GM23338 (cell line): ENCODE measurements around the gene POU3F2. TPM values are rescaled to one million over a fixed set of nuclear protein-coding genes. Genes with fewer than 3 reads are reported as not detected.

Experiments
- ATAC-seq: fragments of 200-7000 bp; cut with Tn5 transposase; 3 replicates; pipeline ENCODE4 v1.9.1; 2020
- DNase-seq: peaks from one replicate; pipeline ENCODE4 v3.0.0-alpha.2; 2015; ENCODE audit warnings: low spot score
- H2AFZ ChIP-seq: fragments of 200-600 bp; sonication (generic); 2 replicates; pipeline ENCODE4 v1.8.0; 2016; ENCODE audit warnings: antibody characterized with exemption, mild to moderate bottlenecking, moderate library complexity
- H3F3A ChIP-seq: fragments of 200-600 bp; sonication (generic); replicated peaks from 2 replicates; pipeline ENCODE4 v1.8.0; 2017; ENCODE audit warnings: antibody characterized with exemption, mixed run types, low read depth
- H3K27ac ChIP-seq: fragments of 200-600 bp; sonication (generic); 2 replicates; pipeline ENCODE4 v1.6.1; 2016; ENCODE audit warnings: low read depth
- H3K27me3 ChIP-seq: fragments of 200-600 bp; sonication (generic); 2 replicates; pipeline ENCODE4 v1.8.0; 2016; ENCODE audit warnings: mild to moderate bottlenecking, mixed run types, moderate library complexity; ENCODE audit not compliant: insufficient read depth
- H3K36me3 ChIP-seq: fragments of 200-600 bp; sonication (generic); 2 replicates; pipeline ENCODE4 v1.8.0; 2016; ENCODE audit warnings: mild to moderate bottlenecking; ENCODE audit not compliant: insufficient read depth
- H3K4me1 ChIP-seq: fragments of 200-600 bp; sonication (generic); 2 replicates; pipeline ENCODE4 v1.8.0; 2016; ENCODE audit warnings: mild to moderate bottlenecking, moderate library complexity; ENCODE audit not compliant: insufficient read depth
- H3K4me2 ChIP-seq: fragments of 200-600 bp; sonication (generic); 2 replicates; pipeline ENCODE4 v1.7.1; 2017; ENCODE audit warnings: mixed run types
- H3K4me3 ChIP-seq: fragments of 200-600 bp; sonication (generic); 2 replicates; pipeline ENCODE4 v1.6.1; 2016; ENCODE audit warnings: mixed run types
- H3K79me2 ChIP-seq: fragments of 200-600 bp; sonication (generic); replicated peaks from 2 replicates; pipeline ENCODE4 v1.8.0; 2017; ENCODE audit warnings: mild to moderate bottlenecking; ENCODE audit not compliant: insufficient read depth
- H3K9me2 ChIP-seq: fragments of 200-600 bp; sonication (generic); 2 replicates; pipeline ENCODE4 v1.8.0; 2017; ENCODE audit not compliant: insufficient read depth
- H4K20me1 ChIP-seq: fragments of 200-600 bp; sonication (generic); replicated peaks from 2 replicates; pipeline ENCODE4 v1.8.0; 2017; ENCODE audit warnings: mild to moderate bottlenecking; ENCODE audit not compliant: insufficient read depth
- H3K27ac Mint-ChIP-seq: 2 replicates; pipeline ENCODE4 v1.8.0; 2020; ENCODE audit warnings: inconsistent platforms, mild to moderate bottlenecking, moderate library complexity, mixed read lengths
- H3K27me3 Mint-ChIP-seq: 3 replicates; pipeline ENCODE4 v1.8.0; 2022; ENCODE audit warnings: low read depth, mild to moderate bottlenecking, moderate library complexity, mixed read lengths, inconsistent platforms; ENCODE audit not compliant: insufficient read depth, poor library complexity
- H3K36me3 Mint-ChIP-seq: 3 replicates; pipeline ENCODE4 v1.8.0; 2021; ENCODE audit warnings: low read depth, mild to moderate bottlenecking, inconsistent platforms, moderate library complexity, mixed read lengths
- H3K4me1 Mint-ChIP-seq: 3 replicates; pipeline ENCODE4 v1.8.0; 2020; ENCODE audit warnings: mild to moderate bottlenecking, inconsistent platforms, mixed read lengths
- H3K4me3 Mint-ChIP-seq: 3 replicates; pipeline ENCODE4 v1.8.0; 2021; ENCODE audit warnings: moderate library complexity, mild to moderate bottlenecking, inconsistent platforms, mixed read lengths
- H3K9me3 Mint-ChIP-seq: 3 replicates; pipeline ENCODE4 v1.8.0; 2020; ENCODE audit warnings: moderate library complexity, mild to moderate bottlenecking, inconsistent platforms, mixed read lengths
- CREB1 ChIP-seq: fragments of 250-450 bp; sonication (Bioruptor Pico); IDR thresholded peaks from 2 replicates; pipeline ENCODE4 v1.5.0; 2020; ENCODE audit warnings: low read depth, mild to moderate bottlenecking, moderate library complexity
- EZH2 ChIP-seq: fragments of 200-600 bp; sonication (generic); IDR thresholded peaks from one replicate; pipeline ENCODE4 v1.8.0; 2017; ENCODE audit warnings: antibody characterized with exemption, mild to moderate bottlenecking, low read depth; ENCODE audit not compliant: unreplicated experiment
- EZH2phosphoT487 ChIP-seq: fragments of 200-600 bp; sonication (generic); IDR thresholded peaks from one replicate; pipeline ENCODE4 v1.8.1; 2018; ENCODE audit warnings: antibody characterized with exemption; ENCODE audit not compliant: unreplicated experiment
- NANOG ChIP-seq: IDR thresholded peaks from 2 replicates; pipeline ENCODE4 v1.6.1; 2016; ENCODE audit warnings: antibody characterized with exemption, borderline replicate concordance
- REST ChIP-seq: IDR thresholded peaks from one replicate; pipeline ENCODE4 v1.6.1; 2018; ENCODE audit warnings: antibody characterized with exemption; ENCODE audit not compliant: unreplicated experiment
- STAT1 ChIP-seq: IDR thresholded peaks from one replicate; pipeline ENCODE4 v1.6.1; 2016; ENCODE audit warnings: antibody characterized with exemption; ENCODE audit not compliant: unreplicated experiment
- polyA plus RNA-seq: library from polyadenylated mRNA; unstranded; fragments of >200 nt; fragmentation: Nextera tagmentation; extraction: Ambion mirVana; gene quantifications from 2 replicates; pipeline ENCODE4 v1.2.1, GENCODE V29; 2016
- total RNA-seq: library from RNA; depleted of rRNA; stranded (reverse); fragments of >200 nt; shearing (Covaris generic); gene quantifications from 2 replicates; pipeline ENCODE4 v1.2.3, GENCODE V29; 2014
- TF ChIP-seq, protein P1 (sequence below): fragments of 250-450 bp; sonication (Bioruptor Pico); IDR thresholded peaks from 2 replicates; pipeline ENCODE4 v1.5.0; 2020; ENCODE audit warnings: mild to moderate bottlenecking, moderate library complexity
- TF ChIP-seq, protein P2 (sequence below), 2 experiments: fragments of 200-600 bp in 1 of 2; sonication (generic) in 1 of 2; conservative IDR thresholded peaks; 2 replicates each; pipeline versions ENCODE4 v1.5.1 to v1.6.1; 2016 to 2017; ENCODE audit warnings: antibody characterized with exemption in 2 of 2, low read depth in 2 of 2, mild to moderate bottlenecking in 2 of 2, moderate library complexity in 1 of 2
- TF ChIP-seq, protein P3 (sequence below): IDR thresholded peaks from 2 replicates; pipeline ENCODE4 v1.6.1; 2016; ENCODE audit warnings: antibody characterized with exemption

Gene POU3F2
- total and polyA plus RNA-seq, 2 experiments from 2014 or later = 0.26 to 0.76 TPM

DNA sequence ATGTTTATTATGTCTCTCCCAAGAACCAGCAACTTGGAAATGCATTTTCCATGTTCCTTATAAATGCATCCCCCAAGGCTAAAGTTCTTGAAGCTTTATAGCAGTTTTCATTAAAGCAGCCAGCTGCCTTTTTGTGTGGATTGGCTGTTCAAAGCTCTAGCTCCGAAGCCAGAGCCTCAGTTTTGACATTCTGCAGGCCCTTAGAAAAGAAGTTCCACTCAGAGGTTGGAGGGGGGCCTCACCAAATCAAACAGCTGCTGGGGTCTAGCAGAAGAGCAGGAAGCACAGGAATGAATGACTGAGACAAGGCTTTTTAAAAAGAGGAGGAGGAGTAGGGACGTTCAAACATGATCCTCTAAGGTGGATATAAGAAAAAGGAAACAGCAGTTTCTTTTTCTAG is 4.2 kb upstream of the POU3F2 start (continued):
- TF ChIP-seq, protein P1, sequence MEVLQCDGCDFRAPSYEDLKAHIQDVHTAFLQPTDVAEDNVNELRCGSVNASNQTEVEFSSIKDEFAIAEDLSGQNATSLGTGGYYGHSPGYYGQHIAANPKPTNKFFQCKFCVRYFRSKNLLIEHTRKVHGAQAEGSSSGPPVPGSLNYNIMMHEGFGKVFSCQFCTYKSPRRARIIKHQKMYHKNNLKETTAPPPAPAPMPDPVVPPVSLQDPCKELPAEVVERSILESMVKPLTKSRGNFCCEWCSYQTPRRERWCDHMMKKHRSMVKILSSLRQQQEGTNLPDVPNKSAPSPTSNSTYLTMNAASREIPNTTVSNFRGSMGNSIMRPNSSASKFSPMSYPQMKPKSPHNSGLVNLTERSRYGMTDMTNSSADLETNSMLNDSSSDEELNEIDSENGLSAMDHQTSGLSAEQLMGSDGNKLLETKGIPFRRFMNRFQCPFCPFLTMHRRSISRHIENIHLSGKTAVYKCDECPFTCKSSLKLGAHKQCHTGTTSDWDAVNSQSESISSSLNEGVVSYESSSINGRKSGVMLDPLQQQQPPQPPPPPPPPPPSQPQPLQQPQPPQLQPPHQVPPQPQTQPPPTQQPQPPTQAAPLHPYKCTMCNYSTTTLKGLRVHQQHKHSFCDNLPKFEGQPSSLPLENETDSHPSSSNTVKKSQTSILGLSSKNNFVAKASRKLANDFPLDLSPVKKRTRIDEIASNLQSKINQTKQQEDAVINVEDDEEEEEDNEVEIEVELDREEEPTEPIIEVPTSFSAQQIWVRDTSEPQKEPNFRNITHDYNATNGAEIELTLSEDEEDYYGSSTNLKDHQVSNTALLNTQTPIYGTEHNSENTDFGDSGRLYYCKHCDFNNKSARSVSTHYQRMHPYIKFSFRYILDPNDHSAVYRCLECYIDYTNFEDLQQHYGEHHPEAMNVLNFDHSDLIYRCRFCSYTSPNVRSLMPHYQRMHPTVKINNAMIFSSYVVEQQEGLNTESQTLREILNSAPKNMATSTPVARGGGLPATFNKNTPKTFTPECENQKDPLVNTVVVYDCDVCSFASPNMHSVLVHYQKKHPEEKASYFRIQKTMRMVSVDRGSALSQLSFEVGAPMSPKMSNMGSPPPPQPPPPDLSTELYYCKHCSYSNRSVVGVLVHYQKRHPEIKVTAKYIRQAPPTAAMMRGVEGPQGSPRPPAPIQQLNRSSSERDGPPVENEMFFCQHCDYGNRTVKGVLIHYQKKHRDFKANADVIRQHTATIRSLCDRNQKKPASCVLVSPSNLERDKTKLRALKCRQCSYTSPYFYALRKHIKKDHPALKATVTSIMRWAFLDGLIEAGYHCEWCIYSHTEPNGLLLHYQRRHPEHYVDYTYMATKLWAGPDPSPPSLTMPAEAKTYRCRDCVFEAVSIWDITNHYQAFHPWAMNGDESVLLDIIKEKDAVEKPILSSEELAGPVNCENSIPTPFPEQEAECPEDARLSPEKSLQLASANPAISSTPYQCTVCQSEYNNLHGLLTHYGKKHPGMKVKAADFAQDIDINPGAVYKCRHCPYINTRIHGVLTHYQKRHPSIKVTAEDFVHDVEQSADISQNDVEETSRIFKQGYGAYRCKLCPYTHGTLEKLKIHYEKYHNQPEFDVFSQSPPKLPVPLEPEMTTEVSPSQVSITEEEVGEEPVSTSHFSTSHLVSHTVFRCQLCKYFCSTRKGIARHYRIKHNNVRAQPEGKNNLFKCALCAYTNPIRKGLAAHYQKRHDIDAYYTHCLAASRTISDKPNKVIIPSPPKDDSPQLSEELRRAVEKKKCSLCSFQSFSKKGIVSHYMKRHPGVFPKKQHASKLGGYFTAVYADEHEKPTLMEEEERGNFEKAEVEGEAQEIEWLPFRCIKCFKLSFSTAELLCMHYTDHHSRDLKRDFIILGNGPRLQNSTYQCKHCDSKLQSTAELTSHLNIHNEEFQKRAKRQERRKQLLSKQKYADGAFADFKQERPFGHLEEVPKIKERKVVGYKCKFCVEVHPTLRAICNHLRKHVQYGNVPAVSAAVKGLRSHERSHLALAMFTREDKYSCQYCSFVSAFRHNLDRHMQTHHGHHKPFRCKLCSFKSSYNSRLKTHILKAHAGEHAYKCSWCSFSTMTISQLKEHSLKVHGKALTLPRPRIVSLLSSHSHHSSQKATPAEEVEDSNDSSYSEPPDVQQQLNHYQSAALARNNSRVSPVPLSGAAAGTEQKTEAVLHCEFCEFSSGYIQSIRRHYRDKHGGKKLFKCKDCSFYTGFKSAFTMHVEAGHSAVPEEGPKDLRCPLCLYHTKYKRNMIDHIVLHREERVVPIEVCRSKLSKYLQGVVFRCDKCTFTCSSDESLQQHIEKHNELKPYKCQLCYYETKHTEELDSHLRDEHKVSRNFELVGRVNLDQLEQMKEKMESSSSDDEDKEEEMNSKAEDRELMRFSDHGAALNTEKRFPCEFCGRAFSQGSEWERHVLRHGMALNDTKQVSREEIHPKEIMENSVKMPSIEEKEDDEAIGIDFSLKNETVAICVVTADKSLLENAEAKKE (CRISPR knock-in tag) = no peak
- TF ChIP-seq CREB1 (CRISPR knock-in tag) (no peak), STAT1 (no peak)
- TF ChIP-seq, protein P2, sequence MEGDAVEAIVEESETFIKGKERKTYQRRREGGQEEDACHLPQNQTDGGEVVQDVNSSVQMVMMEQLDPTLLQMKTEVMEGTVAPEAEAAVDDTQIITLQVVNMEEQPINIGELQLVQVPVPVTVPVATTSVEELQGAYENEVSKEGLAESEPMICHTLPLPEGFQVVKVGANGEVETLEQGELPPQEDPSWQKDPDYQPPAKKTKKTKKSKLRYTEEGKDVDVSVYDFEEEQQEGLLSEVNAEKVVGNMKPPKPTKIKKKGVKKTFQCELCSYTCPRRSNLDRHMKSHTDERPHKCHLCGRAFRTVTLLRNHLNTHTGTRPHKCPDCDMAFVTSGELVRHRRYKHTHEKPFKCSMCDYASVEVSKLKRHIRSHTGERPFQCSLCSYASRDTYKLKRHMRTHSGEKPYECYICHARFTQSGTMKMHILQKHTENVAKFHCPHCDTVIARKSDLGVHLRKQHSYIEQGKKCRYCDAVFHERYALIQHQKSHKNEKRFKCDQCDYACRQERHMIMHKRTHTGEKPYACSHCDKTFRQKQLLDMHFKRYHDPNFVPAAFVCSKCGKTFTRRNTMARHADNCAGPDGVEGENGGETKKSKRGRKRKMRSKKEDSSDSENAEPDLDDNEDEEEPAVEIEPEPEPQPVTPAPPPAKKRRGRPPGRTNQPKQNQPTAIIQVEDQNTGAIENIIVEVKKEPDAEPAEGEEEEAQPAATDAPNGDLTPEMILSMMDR (conservative IDR thresholded peaks at IDR 0.05; ENCODE audit: low read depth in 2 of 2) = no peak

DNA sequence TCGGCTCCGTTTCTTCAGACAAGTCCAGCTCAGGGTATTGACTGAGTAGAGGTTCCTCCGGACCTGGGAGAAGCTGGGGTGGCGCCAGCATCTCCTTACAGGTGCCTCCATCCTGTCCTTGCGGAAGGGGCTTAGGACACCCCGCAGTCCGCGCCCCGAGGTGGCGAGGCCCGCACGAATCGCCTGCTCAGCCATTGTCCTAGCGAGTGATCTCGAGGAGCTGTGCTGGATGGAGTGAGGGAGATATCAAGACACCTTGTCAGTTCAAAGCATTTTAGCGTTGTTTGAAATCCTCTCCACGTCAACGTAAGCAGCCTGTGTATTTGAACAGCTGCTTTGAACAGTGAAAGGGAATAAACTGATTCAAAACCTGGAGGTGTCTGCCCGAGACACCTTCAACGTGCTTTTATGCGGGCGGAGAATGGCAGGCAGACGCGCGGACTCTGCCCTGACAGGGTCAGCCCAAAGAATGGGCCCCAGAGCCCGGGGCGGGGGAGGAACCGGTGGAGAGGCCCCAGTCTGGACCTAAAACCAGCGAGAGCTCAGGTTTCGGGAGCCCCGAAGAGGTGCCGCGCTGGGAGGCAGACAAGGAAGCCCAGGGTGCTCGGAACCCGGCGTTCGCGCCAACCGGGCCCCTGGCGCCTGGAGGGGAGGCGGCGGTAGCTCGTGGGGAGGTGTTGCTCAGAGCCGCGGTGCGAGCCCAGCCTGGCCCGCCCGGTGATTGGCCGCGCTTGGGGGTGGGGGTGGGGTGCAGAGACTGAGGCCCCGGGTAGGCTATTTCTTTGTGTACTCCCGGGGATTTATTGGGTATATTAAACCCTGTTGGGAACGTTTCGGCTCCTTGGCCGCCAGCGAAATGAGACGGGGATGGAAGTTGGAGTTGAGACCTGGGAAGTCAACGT is 3.1 kb upstream of the POU3F2 start:
- Histone ChIP-seq H3K4me1 (peaks cover 58% of the 10 kb centered on the region), H3K79me2 (no peaks in the 10 kb centered on the region), H3K4me3 (peak overlapping the region; percentile 66), H3K36me3 (no peaks in the 10 kb centered on the region), H3K27ac (no peak overlapping the region), H4K20me1 (peaks cover 18% of the 10 kb centered on the region), H3K9me2 (no peaks in the 10 kb centered on the region), H3K4me2 (peak overlapping the region; percentile 90), H3F3A (peaks cover 14% of the 10 kb centered on the region; the same call in 1 of the 2 replicates), H3K27me3 (peaks cover 96% of the 10 kb centered on the region), H2AFZ (peak overlapping the region; percentile 90)
- Mint-ChIP-seq H3K9me3 (no peaks in the 10 kb centered on the region; the same call in 1 of the 3 replicates), H3K4me1 (peaks cover 52% of the 10 kb centered on the region), H3K27ac (no peak overlapping the region), H3K36me3 (no peaks in the 10 kb centered on the region; the same call in 2 of the 3 replicates), H3K4me3 (peak overlapping the region; percentile 70), H3K27me3 (peaks cover 93% of the 10 kb centered on the region)
- TF ChIP-seq REST = no peak
- peak; percentile 63 for TF ChIP-seq EZH2phosphoT487
- TF ChIP-seq, protein P3, sequence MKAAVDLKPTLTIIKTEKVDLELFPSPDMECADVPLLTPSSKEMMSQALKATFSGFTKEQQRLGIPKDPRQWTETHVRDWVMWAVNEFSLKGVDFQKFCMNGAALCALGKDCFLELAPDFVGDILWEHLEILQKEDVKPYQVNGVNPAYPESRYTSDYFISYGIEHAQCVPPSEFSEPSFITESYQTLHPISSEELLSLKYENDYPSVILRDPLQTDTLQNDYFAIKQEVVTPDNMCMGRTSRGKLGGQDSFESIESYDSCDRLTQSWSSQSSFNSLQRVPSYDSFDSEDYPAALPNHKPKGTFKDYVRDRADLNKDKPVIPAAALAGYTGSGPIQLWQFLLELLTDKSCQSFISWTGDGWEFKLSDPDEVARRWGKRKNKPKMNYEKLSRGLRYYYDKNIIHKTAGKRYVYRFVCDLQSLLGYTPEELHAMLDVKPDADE = no peak
- TF ChIP-seq EZH2 = peak; percentile 90
- no peak for TF ChIP-seq NANOG
- peak; percentile 63 for DNase-seq
- peak; percentile 5 for ATAC-seq
